Measurements from ENCODE around the gene SOX6.

- TF ChIP-seq CTCF (IDR thresholded peaks at IDR 0.05; ENCODE audit: insufficient read depth, low read depth, low read length) (no peak), EZH2 (IDR thresholded peaks at IDR 0.05; ENCODE audit: insufficient read depth, low read length) (no peak)
These were observed 363.0 kb downstream of the SOX6 start for GRCh38 chr11:15993345-15993744.

All from astrocyte (in vitro differentiated cells and primary cell).